Astrocyte (in vitro differentiated cells and primary cell): ENCODE results near the gene KIAA0513.

Experiments
- CTCF ChIP-seq: IDR thresholded peaks from 2 replicates; pipeline ENCODE4 v1.5.1; 2011; ENCODE audit warnings: low read depth, mild to moderate bottlenecking, inconsistent platforms, low read length, moderate library complexity; ENCODE audit not compliant: insufficient read depth
- EZH2 ChIP-seq: IDR thresholded peaks from 2 replicates; pipeline ENCODE4 v1.6.1; 2012; ENCODE audit warnings: mild to moderate bottlenecking, low read length, inconsistent platforms; ENCODE audit not compliant: insufficient read depth

GRCh38 chr16:85094176-85094805 lies 66.7 kb downstream of the KIAA0513 start:
- TF ChIP-seq CTCF (no peak), EZH2 (no peak)
